Putamen (tissue), 1 donor: ENCODE data around the gene PBLD.

ENCODE experiments used
- DNase-seq: peaks from one replicate; pipeline ENCODE4 v3.0.0-alpha.2; 2016; ENCODE audit warnings: low spot score

PBLD gene

DNA sequence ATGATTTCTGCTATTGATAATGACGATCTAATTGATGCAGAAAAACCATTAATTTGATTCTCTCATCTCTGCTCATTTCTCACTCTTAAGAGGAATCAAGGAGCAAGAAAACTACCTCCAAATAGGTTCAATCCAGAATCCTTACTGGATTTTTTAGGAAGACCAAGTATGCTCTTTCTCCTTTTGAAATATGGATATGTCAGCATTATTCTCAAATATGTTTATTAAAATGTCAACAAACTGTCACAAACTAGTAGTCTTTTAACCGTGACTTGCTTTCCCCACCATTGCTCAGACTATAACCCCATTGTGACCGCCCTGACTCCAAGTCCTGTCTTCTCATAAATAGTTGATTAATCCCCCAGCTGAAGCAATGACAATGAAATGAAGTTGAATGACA is 99.7 kb downstream of the PBLD start:
- DNase-seq = no peak
